DOHH2 (cell line): Measurements from ENCODE around the gene FRMPD4.

Experiments
- H3F3A ChIP-seq: fragments of 200-600 bp; sonication (generic), shearing (Covaris generic); 2 replicates; pipeline ENCODE4 v1.6.0; 2016; ENCODE audit warnings: antibody characterized with exemption, mild to moderate bottlenecking; ENCODE audit not compliant: control insufficient read depth, insufficient read depth
- H3K27ac ChIP-seq: fragments of 200-600 bp; sonication (generic); 2 replicates; pipeline ENCODE4 v1.5.1; 2014; ENCODE audit warnings: low read depth, mild to moderate bottlenecking, low read length, moderate library complexity
- H3K27me3 ChIP-seq: fragments of 200-600 bp; sonication (generic); 2 replicates; pipeline ENCODE4 v1.6.1; 2014; ENCODE audit warnings: mild to moderate bottlenecking, low read length, mixed read lengths; ENCODE audit not compliant: control insufficient read depth
- H3K36me3 ChIP-seq: fragments of 200-600 bp; sonication (generic); 2 replicates; pipeline ENCODE4 v1.6.1; 2014; ENCODE audit warnings: mild to moderate bottlenecking, low read length, moderate library complexity, mixed read lengths; ENCODE audit not compliant: control insufficient read depth
- H3K4me1 ChIP-seq: fragments of 200-600 bp; sonication (generic); 2 replicates; pipeline ENCODE4 v1.6.1; 2014; ENCODE audit warnings: mild to moderate bottlenecking, low read length, mixed read lengths; ENCODE audit not compliant: control insufficient read depth
- H3K4me2 ChIP-seq: fragments of 200-600 bp; sonication (generic); 2 replicates; pipeline ENCODE4 v1.6.0; 2014; ENCODE audit warnings: mild to moderate bottlenecking, low read length, moderate library complexity
- H3K4me3 ChIP-seq: fragments of 200-600 bp; sonication (generic); 2 replicates; pipeline ENCODE4 v1.5.1; 2014; ENCODE audit warnings: mild to moderate bottlenecking, low read length, mixed read lengths
- H3K79me2 ChIP-seq: fragments of 200-600 bp; sonication (generic); 2 replicates; pipeline ENCODE4 v1.6.1; 2014; ENCODE audit warnings: mild to moderate bottlenecking, low read length, mixed read lengths; ENCODE audit not compliant: control insufficient read depth
- H3K9me2 ChIP-seq: fragments of 200-600 bp; sonication (generic); replicated peaks from 2 replicates; pipeline ENCODE4 v1.6.1; 2014; ENCODE audit warnings: mild to moderate bottlenecking, low read length, mixed read lengths; ENCODE audit not compliant: control insufficient read depth
- H3K9me3 ChIP-seq: fragments of 200-600 bp; sonication (generic); 2 replicates; pipeline ENCODE4 v1.6.1; 2014; ENCODE audit warnings: antibody characterized with exemption, low read length, mixed read lengths; ENCODE audit not compliant: control insufficient read depth, insufficient read depth
- H4K20me1 ChIP-seq: fragments of 200-600 bp; sonication (generic); 2 replicates; pipeline ENCODE4 v1.6.0; 2014; ENCODE audit warnings: low read depth, mild to moderate bottlenecking, antibody characterized with exemption, low read length, moderate library complexity; ENCODE audit not compliant: control insufficient read depth, insufficient read depth
- EZH2phosphoT487 ChIP-seq: fragments of 200-600 bp; sonication (generic); IDR thresholded peaks from 2 replicates; pipeline ENCODE4 v1.6.1; 2017; ENCODE audit warnings: borderline replicate concordance, mild to moderate bottlenecking, antibody characterized with exemption, low read length, moderate library complexity, mixed read lengths
- TF ChIP-seq, protein P1 (sequence below): fragments of 200-600 bp; sonication (generic); IDR thresholded peaks from one replicate; pipeline ENCODE4 v1.5.1; 2014; ENCODE audit warnings: antibody characterized with exemption, mild to moderate bottlenecking, low read depth, low read length; ENCODE audit not compliant: poor library complexity, severe bottlenecking

FRMPD4 gene

DNA sequence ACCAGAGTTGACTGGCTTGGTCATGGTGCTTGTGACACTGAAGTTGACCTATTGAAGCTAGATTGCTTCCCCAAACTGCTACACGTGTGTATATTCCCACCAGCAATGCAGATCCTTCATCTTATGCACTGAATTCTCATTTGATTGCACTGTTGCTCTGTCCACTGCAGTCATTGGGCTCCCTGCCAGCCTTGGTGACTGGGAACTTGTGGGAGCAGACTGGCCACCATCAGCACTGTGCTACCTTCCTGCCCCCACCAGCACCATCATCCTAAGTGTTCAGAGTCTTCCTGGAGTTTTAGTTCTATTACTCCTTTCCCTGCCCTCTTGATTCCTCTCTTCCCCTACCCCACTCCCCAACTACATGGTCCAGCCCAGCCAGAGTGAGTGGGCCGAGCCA, 535.2 kb downstream of the FRMPD4 start:
- no peak overlapping the region for H3K4me3 ChIP-seq

DNA sequence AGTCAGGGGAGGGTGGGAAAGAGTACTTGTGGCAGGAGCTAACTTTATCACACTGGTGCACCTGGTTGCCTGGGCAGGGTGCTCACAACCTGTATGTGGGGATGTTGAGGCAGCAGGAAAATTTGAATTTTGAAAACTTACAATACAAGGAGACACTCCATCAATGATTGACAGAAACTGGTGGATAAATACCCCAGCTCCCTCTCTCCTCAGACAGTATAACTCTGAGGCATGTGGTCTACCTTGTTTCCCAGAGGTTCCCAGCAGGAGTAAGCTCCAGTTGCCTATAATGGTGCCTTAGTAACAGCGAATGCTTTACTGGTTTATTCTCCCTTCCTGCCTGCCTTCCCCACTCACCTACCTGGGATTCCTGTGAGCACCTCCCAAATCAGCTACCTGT, 541.2 kb downstream of the FRMPD4 start:
- H3F3A ChIP-seq: no peaks in the 10 kb centered on the region
- no peak overlapping the region for H3K4me3 ChIP-seq
- no peak overlapping the region for H3K27ac ChIP-seq
- TF ChIP-seq, protein P1, sequence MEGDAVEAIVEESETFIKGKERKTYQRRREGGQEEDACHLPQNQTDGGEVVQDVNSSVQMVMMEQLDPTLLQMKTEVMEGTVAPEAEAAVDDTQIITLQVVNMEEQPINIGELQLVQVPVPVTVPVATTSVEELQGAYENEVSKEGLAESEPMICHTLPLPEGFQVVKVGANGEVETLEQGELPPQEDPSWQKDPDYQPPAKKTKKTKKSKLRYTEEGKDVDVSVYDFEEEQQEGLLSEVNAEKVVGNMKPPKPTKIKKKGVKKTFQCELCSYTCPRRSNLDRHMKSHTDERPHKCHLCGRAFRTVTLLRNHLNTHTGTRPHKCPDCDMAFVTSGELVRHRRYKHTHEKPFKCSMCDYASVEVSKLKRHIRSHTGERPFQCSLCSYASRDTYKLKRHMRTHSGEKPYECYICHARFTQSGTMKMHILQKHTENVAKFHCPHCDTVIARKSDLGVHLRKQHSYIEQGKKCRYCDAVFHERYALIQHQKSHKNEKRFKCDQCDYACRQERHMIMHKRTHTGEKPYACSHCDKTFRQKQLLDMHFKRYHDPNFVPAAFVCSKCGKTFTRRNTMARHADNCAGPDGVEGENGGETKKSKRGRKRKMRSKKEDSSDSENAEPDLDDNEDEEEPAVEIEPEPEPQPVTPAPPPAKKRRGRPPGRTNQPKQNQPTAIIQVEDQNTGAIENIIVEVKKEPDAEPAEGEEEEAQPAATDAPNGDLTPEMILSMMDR: no peak
- H3K9me3 ChIP-seq: no peaks in the 10 kb centered on the region
- H3K27me3 ChIP-seq: 0 out of 2 replicates have a peak, but pooled peaks cover 3% of the 10 kb centered on the region
- no peaks in the 10 kb centered on the region for H3K36me3 ChIP-seq
- no peaks in the 10 kb centered on the region for H4K20me1 ChIP-seq
- H3K4me1 ChIP-seq: no peaks in the 10 kb centered on the region
- H3K4me2 ChIP-seq: no peak overlapping the region
- no peaks in the 10 kb centered on the region for H3K9me2 ChIP-seq
- H3K79me2 ChIP-seq: no peaks in the 10 kb centered on the region

More for the DNA sequence above, 535.2 kb downstream of the FRMPD4 start:
- Histone ChIP-seq H4K20me1 (no peaks in the 10 kb centered on the region), H3K9me2 (no peaks in the 10 kb centered on the region), H3F3A (no peaks in the 10 kb centered on the region), H3K4me2 (no peak overlapping the region), H3K79me2 (no peaks in the 10 kb centered on the region), H3K27me3 (no peaks in the 10 kb centered on the region), H3K4me1 (no peaks in the 10 kb centered on the region), H3K9me3 (no peaks in the 10 kb centered on the region), H3K36me3 (no peaks in the 10 kb centered on the region), H3K27ac (no peak overlapping the region)
- no peak for TF ChIP-seq EZH2phosphoT487
- TF ChIP-seq, protein P1: no peak

DNA sequence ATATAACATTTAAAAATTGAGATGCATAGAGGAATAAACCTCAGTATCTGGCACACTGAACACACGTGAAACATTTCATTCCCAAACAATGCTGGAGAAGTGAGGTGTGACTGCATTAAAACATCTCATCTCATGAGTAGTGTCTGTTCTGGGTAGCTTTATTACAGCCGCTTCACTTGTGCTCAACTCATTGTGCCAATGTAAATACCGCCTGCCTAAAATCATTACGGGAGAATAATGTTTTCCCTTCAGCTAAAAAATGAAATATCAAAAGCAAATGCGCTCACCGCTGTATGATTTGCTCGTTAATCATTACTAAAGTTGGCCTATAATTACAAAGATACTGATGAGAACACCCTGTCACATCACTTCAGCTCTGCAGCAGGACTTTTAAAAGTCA, 542.8 kb downstream of the FRMPD4 start:
- H3K79me2 ChIP-seq: no peaks in the 10 kb centered on the region
- no peaks in the 10 kb centered on the region for H3F3A ChIP-seq
- no peak overlapping the region for H3K4me3 ChIP-seq
- H4K20me1 ChIP-seq: no peaks in the 10 kb centered on the region
- no peak for TF ChIP-seq EZH2phosphoT487
- TF ChIP-seq, protein P1: no peak
- H3K27ac ChIP-seq: no peak overlapping the region
- H3K9me2 ChIP-seq: no peaks in the 10 kb centered on the region
- no peaks in the 10 kb centered on the region for H3K9me3 ChIP-seq
- H3K4me2 ChIP-seq: no peak overlapping the region
- H3K27me3 ChIP-seq: 0 out of 2 replicates have a peak, but pooled peaks cover 3% of the 10 kb centered on the region
- H3K36me3 ChIP-seq: no peaks in the 10 kb centered on the region
- no peaks in the 10 kb centered on the region for H3K4me1 ChIP-seq

DNA sequence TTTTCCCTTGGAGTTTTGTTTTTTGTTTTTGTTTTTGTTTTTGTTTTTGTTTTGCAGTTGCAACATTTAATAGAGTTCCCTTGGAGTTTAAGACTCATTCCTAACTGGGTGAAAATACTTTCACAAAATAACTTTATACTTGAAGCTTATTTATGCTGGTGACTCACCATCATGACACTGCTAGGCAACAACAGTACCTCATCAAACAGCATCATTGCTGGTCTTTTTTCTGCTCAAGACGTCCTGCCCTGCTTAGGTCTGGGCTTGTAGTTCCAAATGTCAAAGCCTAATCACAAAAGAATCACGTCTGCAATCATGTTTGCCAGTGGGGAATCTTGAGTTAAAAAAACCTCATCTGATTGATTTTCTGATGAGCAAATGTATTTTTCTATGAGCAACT, 547.3 kb downstream of the FRMPD4 start:
- no peaks in the 10 kb centered on the region for H3K4me1 ChIP-seq
- H3K9me3 ChIP-seq: no peaks in the 10 kb centered on the region
- H3K79me2 ChIP-seq: no peaks in the 10 kb centered on the region
- H3K27ac ChIP-seq: no peak overlapping the region
- no peaks in the 10 kb centered on the region for H3F3A ChIP-seq
- no peaks in the 10 kb centered on the region for H4K20me1 ChIP-seq
- no peak for TF ChIP-seq EZH2phosphoT487
- no peak overlapping the region for H3K4me2 ChIP-seq
- no peak overlapping the region for H3K4me3 ChIP-seq
- H3K9me2 ChIP-seq: no peaks in the 10 kb centered on the region
- 0 out of 2 replicates have a peak, but pooled peaks cover 3% of the 10 kb centered on the region for H3K27me3 ChIP-seq
- H3K36me3 ChIP-seq: no peaks in the 10 kb centered on the region
